Osteocyte (in vitro differentiated cells): ENCODE measurements around the gene PLXNA2. TPM values are rescaled to one million over a fixed set of nuclear protein-coding genes. Genes with fewer than 3 reads are reported as not detected.

ENCODE experiments used
- DNase-seq: peaks from one replicate; pipeline ENCODE4 v3.0.0; 2021; ENCODE audit warnings: mixed read lengths; ENCODE audit not compliant: unreplicated experiment; ENCODE audit errors: extremely low spot score
- H3K27ac Mint-ChIP-seq: one replicate; pipeline ENCODE4 v1.8.0; 2021; ENCODE audit warnings: mild to moderate bottlenecking, mixed read lengths; ENCODE audit not compliant: unreplicated experiment
- H3K27me3 Mint-ChIP-seq: one replicate; pipeline ENCODE4 v1.8.0; 2021; ENCODE audit warnings: mixed read lengths; ENCODE audit not compliant: unreplicated experiment
- H3K36me3 Mint-ChIP-seq: one replicate; pipeline ENCODE4 v1.8.0; 2021; ENCODE audit warnings: mixed read lengths; ENCODE audit not compliant: unreplicated experiment
- H3K4me1 Mint-ChIP-seq: one replicate; pipeline ENCODE4 v1.8.0; 2021; ENCODE audit warnings: mixed read lengths; ENCODE audit not compliant: unreplicated experiment
- H3K4me3 Mint-ChIP-seq: one replicate; pipeline ENCODE4 v1.8.0; 2021; ENCODE audit warnings: mild to moderate bottlenecking, moderate library complexity, mixed read lengths; ENCODE audit not compliant: unreplicated experiment
- H3K9me3 Mint-ChIP-seq: one replicate; pipeline ENCODE4 v1.8.0; 2021; ENCODE audit warnings: mixed read lengths; ENCODE audit not compliant: unreplicated experiment
- CTCF ChIP-seq: fragments of 200-600 bp; sonication (generic); IDR thresholded peaks from 2 replicates; pipeline ENCODE4 v1.5.0; 2021; ENCODE audit warnings: antibody characterized with exemption, mild to moderate bottlenecking, moderate library complexity
- total RNA-seq: library from RNA; stranded (reverse); gene quantifications from 2 replicates; pipeline ENCODE4 v1.2.1, GENCODE V29; 2021

The PLXNA2 gene
- total RNA-seq, 1 donor from 2014 or later = 19.5 TPM

DNA sequence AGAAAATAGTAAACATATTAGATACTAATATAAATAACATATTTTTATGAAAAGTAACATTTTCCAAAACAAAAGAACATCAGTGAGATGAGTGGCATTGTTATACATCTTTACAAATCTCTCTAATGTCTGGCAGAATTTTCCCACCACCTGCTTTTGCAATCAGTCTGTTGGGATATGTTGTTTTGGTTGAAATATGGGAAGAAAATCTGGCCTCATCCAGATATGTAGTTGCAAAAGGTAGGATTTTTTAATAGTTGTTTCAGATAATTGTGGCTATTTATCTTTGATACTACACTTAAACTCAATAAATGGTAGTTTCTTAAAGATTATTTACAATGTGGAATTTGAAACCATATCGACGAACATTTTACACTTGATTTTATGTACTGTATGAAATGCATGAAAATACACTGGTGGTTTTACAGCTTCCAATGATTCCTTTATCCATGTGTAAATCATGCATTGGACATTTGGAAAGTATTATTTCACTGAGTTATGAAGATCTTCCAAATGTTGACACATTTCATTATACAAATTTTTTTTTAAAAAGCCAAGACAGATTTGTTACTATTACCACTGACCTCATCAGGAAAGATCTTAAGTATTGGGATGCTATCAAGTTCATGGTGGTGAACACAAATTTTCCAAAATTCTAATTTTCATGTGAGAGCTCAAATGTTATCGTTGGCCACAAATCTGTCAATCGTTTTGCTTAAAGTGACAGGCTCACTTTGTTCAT lies 259.2 kb downstream of the PLXNA2 start:
- no peak for DNase-seq
- Mint-ChIP-seq H3K4me3 (no peak overlapping the region), H3K9me3 (no peaks in the 10 kb centered on the region), H3K4me1 (peaks cover 7% of the 10 kb centered on the region), H3K36me3 (no peaks in the 10 kb centered on the region), H3K27me3 (peaks cover 24% of the 10 kb centered on the region), H3K27ac (no peak overlapping the region)
- TF ChIP-seq CTCF = no peak

GRCh38 chr1:207983044-207983635 lies 261.0 kb downstream of the PLXNA2 start:
- Mint-ChIP-seq H3K27ac (no peak overlapping the region), H3K4me1 (peaks cover 7% of the 10 kb centered on the region), H3K9me3 (no peaks in the 10 kb centered on the region), H3K4me3 (no peak overlapping the region), H3K36me3 (no peaks in the 10 kb centered on the region), H3K27me3 (peaks cover 35% of the 10 kb centered on the region)
- no peak for TF ChIP-seq CTCF
- peak; percentile 46 for DNase-seq

GRCh38 chr1:207981976-207982375 lies 262.2 kb downstream of the PLXNA2 start:
- H3K27me3 Mint-ChIP-seq = peaks cover 38% of the 10 kb centered on the region
- H3K9me3 Mint-ChIP-seq = no peaks in the 10 kb centered on the region
- H3K4me3 Mint-ChIP-seq = no peak overlapping the region
- peak; percentile 46 for TF ChIP-seq CTCF
- H3K36me3 Mint-ChIP-seq = no peaks in the 10 kb centered on the region
- no peak overlapping the region for H3K27ac Mint-ChIP-seq
- DNase-seq = peak; percentile 44
- H3K4me1 Mint-ChIP-seq = no peaks in the 10 kb centered on the region

DNA sequence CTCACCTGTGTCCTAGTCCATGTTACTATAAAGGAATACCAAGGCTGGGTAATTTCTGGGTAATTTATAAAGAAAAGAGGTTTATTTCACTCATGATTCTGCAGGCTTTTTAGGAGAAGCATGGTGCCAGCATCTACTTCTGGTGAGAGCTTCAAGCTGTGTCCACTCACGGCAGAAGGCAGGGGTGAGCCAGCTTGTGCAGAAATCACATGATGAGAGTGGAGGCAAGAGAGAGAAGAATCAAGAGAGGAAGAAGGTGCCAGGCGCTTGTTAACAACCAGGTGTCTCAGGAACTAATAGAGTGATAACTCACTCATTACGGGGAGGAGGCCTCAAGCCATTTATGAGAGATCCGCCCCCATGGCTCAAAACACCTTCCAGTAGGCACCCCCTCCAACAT lies 265.7 kb downstream of the PLXNA2 start:
- Mint-ChIP-seq H3K27ac (no peak overlapping the region), H3K36me3 (no peaks in the 10 kb centered on the region), H3K4me1 (no peaks in the 10 kb centered on the region), H3K9me3 (no peaks in the 10 kb centered on the region), H3K4me3 (no peak overlapping the region), H3K27me3 (peaks cover 60% of the 10 kb centered on the region)
- TF ChIP-seq CTCF = no peak
- peak; percentile 73 for DNase-seq

DNA sequence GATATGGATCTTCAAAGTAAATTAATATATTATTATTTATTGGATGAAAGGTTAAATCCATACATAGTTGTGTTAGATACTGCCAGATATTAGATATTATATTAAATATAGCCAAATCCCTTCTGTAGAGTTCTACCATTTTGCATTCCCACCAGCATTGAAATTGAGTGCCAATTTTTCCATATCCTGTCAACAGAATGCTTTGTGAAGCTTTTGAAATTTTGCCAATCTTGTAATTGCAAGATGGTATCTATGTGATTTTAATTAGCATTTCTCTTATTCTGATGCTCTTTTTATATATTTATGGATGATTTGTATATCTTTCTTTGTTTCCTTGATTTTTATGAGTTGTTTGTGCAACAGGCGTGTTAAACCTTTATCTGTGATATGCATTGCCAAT lies 266.3 kb downstream of the PLXNA2 start:
- H3K27ac Mint-ChIP-seq = no peak overlapping the region
- no peak overlapping the region for H3K4me3 Mint-ChIP-seq
- TF ChIP-seq CTCF = no peak
- no peaks in the 10 kb centered on the region for H3K4me1 Mint-ChIP-seq
- H3K27me3 Mint-ChIP-seq = peaks cover 66% of the 10 kb centered on the region
- no peaks in the 10 kb centered on the region for H3K36me3 Mint-ChIP-seq
- no peak for DNase-seq
- H3K9me3 Mint-ChIP-seq = no peaks in the 10 kb centered on the region
